Activated CD4-positive, alpha-beta T cell treated with anti-CD3 and anti-CD28 coated beads, Interleukin-2, amount 10 ng/mL, durations not matched to agents 24 days and 14 days (primary cell): Measurements from ENCODE around the gene ZNF850. TPM values are rescaled to one million over a fixed set of nuclear protein-coding genes. Genes with fewer than 3 reads are reported as not detected.
A peak's percentile ranks its signal among the peaks of the same experiment; 100 is the strongest.
"Not testable (repeated sequence)": the region's sequence is repeated elsewhere in the genome, so short reads cannot be mapped to it uniquely, and the experiment has no call there.

Experiments used
- DNase-seq: peaks from one replicate; pipeline ENCODE4 v3.0.0; 2022
- H3K27ac Mint-ChIP-seq: one replicate; pipeline ENCODE4 v1.8.0; 2022; ENCODE audit warnings: mild to moderate bottlenecking, mixed read lengths
- H3K27me3 Mint-ChIP-seq: one replicate; pipeline ENCODE4 v1.8.0; 2022; ENCODE audit warnings: mixed read lengths
- H3K36me3 Mint-ChIP-seq: one replicate; pipeline ENCODE4 v1.8.0; 2022; ENCODE audit warnings: low read depth, mild to moderate bottlenecking, mixed read lengths
- H3K4me1 Mint-ChIP-seq: one replicate; pipeline ENCODE4 v1.8.0; 2021; ENCODE audit warnings: mixed read lengths
- H3K4me3 Mint-ChIP-seq: one replicate; pipeline ENCODE4 v1.8.0; 2022; ENCODE audit warnings: mild to moderate bottlenecking, moderate library complexity, mixed read lengths
- H3K9me3 Mint-ChIP-seq: one replicate; pipeline ENCODE4 v1.8.0; 2021; ENCODE audit warnings: mixed read lengths
- intact Hi-C: fragments of 100-400 bp; cut with micrococcal nuclease; formaldehyde crosslinking; loops from one replicate; pipeline ENCODE4 v1.15.1; 2023
- total RNA-seq: library from RNA; stranded (reverse); gene quantifications from 2 replicates; pipeline ENCODE4 v1.2.3, GENCODE V29; 2022

Gene ZNF850
- total RNA-seq: 3.2 and 3.8 TPM in 2 replicates

DNA sequence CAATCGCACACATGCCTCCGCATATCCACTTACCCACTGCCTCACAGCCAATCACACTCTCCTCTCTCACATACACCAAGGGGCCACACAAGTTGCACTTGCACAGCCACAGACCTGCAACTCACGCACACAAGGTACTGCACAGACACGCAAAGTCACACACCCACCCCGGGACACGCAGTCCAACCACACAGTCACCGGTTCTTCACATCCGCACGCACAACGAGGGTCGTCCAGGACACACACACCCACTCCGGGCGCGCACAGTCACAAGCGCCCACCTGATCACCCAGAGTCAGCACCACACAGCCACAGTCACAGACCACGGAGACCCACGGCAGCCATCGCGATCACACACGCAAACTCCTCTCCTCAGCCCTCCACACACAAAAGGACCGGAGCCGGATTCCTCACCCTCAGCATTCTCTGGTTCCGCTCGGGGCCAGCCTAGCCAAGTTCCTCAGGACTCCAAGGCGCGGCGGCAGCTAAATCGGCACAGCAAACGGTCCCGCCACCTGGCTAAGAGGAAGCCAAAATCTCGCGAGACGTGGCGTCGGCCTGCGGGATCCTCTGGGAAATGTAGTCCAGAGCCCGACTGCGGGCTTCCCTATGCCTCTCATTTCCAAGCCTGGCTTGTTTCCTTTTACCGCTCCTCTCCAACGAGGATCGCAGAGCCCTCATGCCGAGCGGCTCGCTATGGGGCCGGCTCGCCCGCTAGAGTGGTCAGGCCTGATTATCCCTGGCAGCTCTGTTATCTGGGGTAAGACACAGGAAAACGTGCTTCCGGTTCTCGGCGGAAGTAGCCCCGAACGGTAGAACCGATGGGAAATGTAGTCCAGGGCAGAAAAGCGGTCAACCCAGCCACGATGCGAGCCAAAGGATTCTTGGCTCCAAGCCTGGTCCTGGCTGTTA lies at the start of gene ZNF850:
ZNF850 (minus strand) TSS at position 497 of the 912 bp plus-strand sequence. CDS start 10,201 bp downstream, outside the sequence.
- peaks cover 21% of the 10 kb centered on the region for H3K4me1 Mint-ChIP-seq
- H3K27me3 Mint-ChIP-seq: no peaks in the 10 kb centered on the region
- DNase-seq: peak; percentile 98
- peaks cover 10% of the 10 kb centered on the region for H3K9me3 Mint-ChIP-seq
- H3K27ac Mint-ChIP-seq: peak within 1 kb of the TSS; percentile 89
- intact Hi-C loops: loop anchor here (1.0 to 10.0 kb wide), 14 partner anchors 25 to 695 kb away; partner anchors contain the start of genes ZFP14, ZNF146, ZNF260 and ZNF345
- peak within 1 kb of the TSS; percentile 95 for H3K4me3 Mint-ChIP-seq
- peaks cover 39% of the 10 kb centered on the region for H3K36me3 Mint-ChIP-seq

GRCh38 chr19:36821758-36822157 lies 49.2 kb upstream of the ZNF850 start:
- Mint-ChIP-seq H3K4me1 (no peaks in the 10 kb centered on the region), H3K36me3 (peaks cover 72% of the 10 kb centered on the region)

GRCh38 chr19:36819130-36819630 lies 46.6 kb upstream of the ZNF850 start:
- no peaks in the 10 kb centered on the region for H3K4me1 Mint-ChIP-seq
- H3K27me3 Mint-ChIP-seq: no peaks in the 10 kb centered on the region
- H3K27ac Mint-ChIP-seq: no peak overlapping the region
- DNase-seq: no peak
- H3K9me3 Mint-ChIP-seq: peaks cover 14% of the 10 kb centered on the region
- intact Hi-C loops: no loop called here
- H3K4me3 Mint-ChIP-seq: no peak overlapping the region
- peaks cover 50% of the 10 kb centered on the region for H3K36me3 Mint-ChIP-seq

More at GRCh38 chr19:36821758-36822157, 49.2 kb upstream of the ZNF850 start:
- no peak overlapping the region for H3K27ac Mint-ChIP-seq
- H3K27me3 Mint-ChIP-seq: no peaks in the 10 kb centered on the region
- H3K4me3 Mint-ChIP-seq: no peak overlapping the region
- peaks cover 25% of the 10 kb centered on the region for H3K9me3 Mint-ChIP-seq
- intact Hi-C loops: no loop called here
- no peak for DNase-seq

DNA sequence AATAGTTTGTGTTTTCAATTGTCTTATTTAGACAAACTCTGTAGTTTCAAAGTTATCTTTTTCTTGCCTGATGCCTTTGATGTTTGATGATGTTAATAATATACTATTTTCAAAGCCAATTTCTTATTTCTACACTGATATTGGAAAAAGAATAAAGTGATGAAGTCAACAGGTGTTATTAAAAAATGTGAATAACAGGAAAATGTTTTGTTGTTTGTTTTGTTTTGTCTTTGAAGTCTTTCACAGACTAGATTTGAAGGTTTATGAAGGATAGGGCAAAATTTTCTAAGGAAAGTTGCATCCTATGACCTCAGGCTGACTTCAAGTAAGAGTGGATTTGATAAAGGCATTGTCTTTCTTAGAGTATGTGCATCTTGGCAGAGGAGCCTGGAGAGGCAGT lies 34.4 kb upstream of the ZNF850 start:
- no peak for DNase-seq
- Mint-ChIP-seq H3K27me3 (no peaks in the 10 kb centered on the region), H3K9me3 (peaks cover 36% of the 10 kb centered on the region), H3K4me3 (no peak overlapping the region), H3K27ac (no peak overlapping the region), H3K4me1 (no peaks in the 10 kb centered on the region), H3K36me3 (peaks cover 16% of the 10 kb centered on the region)
- intact Hi-C loops: no loop called here

GRCh38 chr19:36805364-36805763 lies 32.8 kb upstream of the ZNF850 start:
- Mint-ChIP-seq H3K4me1 (no peaks in the 10 kb centered on the region), H3K9me3 (peaks cover 26% of the 10 kb centered on the region), H3K27ac (no peak overlapping the region), H3K36me3 (peaks cover 18% of the 10 kb centered on the region), H3K27me3 (no peaks in the 10 kb centered on the region), H3K4me3 (no peak overlapping the region)
- intact Hi-C loops: no loop called here
- DNase-seq: no peak

DNA sequence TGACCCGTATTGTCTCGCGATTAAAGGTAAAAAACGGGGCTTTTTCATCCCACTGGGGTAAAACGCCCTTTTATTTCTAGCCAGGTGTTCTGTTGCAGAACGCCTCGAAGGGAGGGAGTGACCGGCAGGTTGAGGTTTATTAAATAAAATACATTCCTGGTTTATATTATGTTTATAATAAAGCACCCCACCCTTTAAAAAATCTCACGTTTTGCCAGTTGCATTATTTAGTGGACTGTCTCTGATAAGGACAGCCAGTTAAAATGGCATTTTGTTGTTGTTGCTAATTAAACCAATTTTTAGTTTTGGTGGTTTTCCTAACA lies 25.1 kb upstream of the ZNF850 start:
- Mint-ChIP-seq H3K36me3 (peaks cover 24% of the 10 kb centered on the region), H3K4me3 (peak overlapping the region; percentile 88), H3K9me3 (peaks cover 14% of the 10 kb centered on the region), H3K4me1 (peaks cover 3% of the 10 kb centered on the region), H3K27ac (peak overlapping the region; percentile 91), H3K27me3 (no peaks in the 10 kb centered on the region)
- DNase-seq: no peak
- intact Hi-C loops: loop anchor here (1.0 kb wide), 3 partner anchors 25 to 53 kb away; partner anchors contain the start of genes ZNF345, ZNF790 and ZNF850

- Mint-ChIP-seq H3K36me3 (peaks cover 27% of the 10 kb centered on the region), H3K9me3 (peaks cover 20% of the 10 kb centered on the region), H3K4me1 (peaks cover 3% of the 10 kb centered on the region), H3K4me3 (peak overlapping the region; percentile 88), H3K27ac (peak overlapping the region; percentile 91), H3K27me3 (no peaks in the 10 kb centered on the region)
- DNase-seq: no peak
- intact Hi-C loops: no loop called here
These were observed 24.0 kb upstream of the ZNF850 start for GRCh38 chr19:36796714-36796992.

DNA sequence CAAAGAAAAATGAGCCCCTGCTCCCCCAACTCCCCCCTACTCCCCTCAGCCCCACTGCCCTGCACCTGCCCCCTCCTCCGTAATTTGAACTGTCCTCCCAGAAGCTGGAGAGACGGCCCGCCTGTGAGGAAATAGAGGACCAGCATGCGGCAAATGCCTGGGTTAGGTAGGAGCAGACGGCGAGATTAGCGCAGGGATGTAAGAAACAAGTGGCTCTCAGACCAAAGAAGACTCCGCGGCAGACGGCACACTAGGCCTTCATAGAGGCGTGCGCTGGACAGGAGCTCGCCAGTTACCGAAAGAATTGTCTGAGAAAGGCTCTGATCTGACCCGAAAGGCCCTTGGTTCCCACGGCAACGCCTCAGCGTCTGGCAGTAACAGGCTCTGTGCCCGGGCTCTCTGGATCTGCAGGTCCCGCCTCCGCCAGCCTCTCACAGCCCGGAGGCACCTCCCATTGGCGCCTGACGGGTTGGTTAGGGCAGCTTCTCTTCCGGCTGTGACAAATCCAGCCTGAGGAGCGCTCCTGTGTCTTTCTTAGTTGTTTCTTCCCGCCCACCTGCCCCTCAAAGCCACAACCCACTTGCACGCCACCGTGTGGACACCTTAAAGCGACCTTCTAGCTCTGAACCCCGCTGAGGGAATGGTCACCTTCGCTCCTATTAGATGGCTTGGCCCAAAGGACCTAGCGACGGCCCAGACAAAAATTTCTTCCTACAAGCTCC lies 19.0 kb upstream of the ZNF850 start:
- peaks cover 29% of the 10 kb centered on the region for H3K9me3 Mint-ChIP-seq
- H3K4me3 Mint-ChIP-seq, H3K27me3 Mint-ChIP-seq, H3K4me1 Mint-ChIP-seq, DNase-seq, intact Hi-C loops, H3K27ac Mint-ChIP-seq: not testable (repeated sequence)
- H3K36me3 Mint-ChIP-seq: peaks cover 10% of the 10 kb centered on the region

DNA sequence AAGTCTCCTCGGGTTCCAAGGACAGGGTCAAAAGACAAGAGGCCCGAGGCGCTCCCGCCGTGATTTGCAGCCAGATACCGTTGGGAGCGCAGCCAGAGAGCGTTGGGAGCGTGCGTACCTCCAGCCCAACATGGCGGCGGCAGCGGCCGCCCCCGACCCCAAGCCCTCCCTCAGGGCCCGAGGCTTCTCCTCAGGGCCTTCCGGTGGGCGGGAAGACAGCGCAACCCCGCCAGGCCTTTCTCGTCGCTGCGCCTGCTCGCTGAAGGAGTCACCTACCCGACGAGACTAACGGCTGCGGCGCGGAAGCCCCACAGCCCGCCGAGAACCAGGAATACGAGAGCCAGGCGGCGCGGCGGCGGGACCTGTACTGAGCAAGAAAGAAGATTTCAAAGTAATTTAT lies 3.2 kb upstream of the ZNF850 start:
- H3K9me3 Mint-ChIP-seq: peaks cover 19% of the 10 kb centered on the region

DNA sequence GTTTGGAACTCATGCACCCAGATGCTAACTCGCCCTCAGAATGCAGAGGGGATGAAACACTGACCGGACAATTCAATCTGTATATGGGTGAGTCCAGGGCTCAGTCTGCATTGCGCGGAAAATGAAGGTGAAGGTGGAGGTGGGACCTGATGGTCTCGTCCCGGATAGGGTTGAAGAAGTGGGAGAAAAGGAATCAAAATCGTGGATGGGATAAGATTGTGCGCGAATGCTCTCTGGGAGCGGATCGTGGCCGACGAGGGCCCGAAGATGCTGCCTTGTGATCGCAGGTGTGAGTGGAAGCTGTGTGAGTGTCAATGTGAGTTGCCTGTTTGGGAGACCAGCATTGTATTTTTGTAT lies 594 bp upstream of the ZNF850 start:
- intact Hi-C loops: loop anchor here (1.0 to 10.0 kb wide), 7 partner anchors 107 to 694 kb away; partner anchors contain the start of genes ZNF146, ZNF382, ZNF383 and ZNF461
- H3K4me3 Mint-ChIP-seq: peak overlapping the region; percentile 95
- H3K4me1 Mint-ChIP-seq: peaks cover 21% of the 10 kb centered on the region
- no peak for DNase-seq
- H3K36me3 Mint-ChIP-seq: peaks cover 42% of the 10 kb centered on the region
- peak overlapping the region; percentile 89 for H3K27ac Mint-ChIP-seq
- no peaks in the 10 kb centered on the region for H3K27me3 Mint-ChIP-seq
- peaks cover 10% of the 10 kb centered on the region for H3K9me3 Mint-ChIP-seq

More for the DNA sequence above, 3.2 kb upstream of the ZNF850 start:
- no peak for DNase-seq
- no peak overlapping the region for H3K27ac Mint-ChIP-seq
- H3K4me3 Mint-ChIP-seq: no peak overlapping the region
- H3K4me1 Mint-ChIP-seq: peaks cover 21% of the 10 kb centered on the region
- intact Hi-C loops: loop anchor here (10.0 kb wide), 1 partner anchor 561 kb away; the partner anchor contains the start of genes ZNF146 and ZNF565
- H3K27me3 Mint-ChIP-seq: no peaks in the 10 kb centered on the region
- H3K36me3 Mint-ChIP-seq: peaks cover 30% of the 10 kb centered on the region

- peak overlapping the region; percentile 89 for H3K27ac Mint-ChIP-seq
- H3K27me3 Mint-ChIP-seq: no peaks in the 10 kb centered on the region
- peak; percentile 81 for DNase-seq
- intact Hi-C loops: loop anchor here (1.0 to 10.0 kb wide), 13 partner anchors 26 to 696 kb away; partner anchors contain the start of genes ZFP14, ZNF146, ZNF260 and ZNF345
- peak overlapping the region; percentile 95 for H3K4me3 Mint-ChIP-seq
- H3K9me3 Mint-ChIP-seq: peaks cover 10% of the 10 kb centered on the region
- peaks cover 21% of the 10 kb centered on the region for H3K4me1 Mint-ChIP-seq
- peaks cover 40% of the 10 kb centered on the region for H3K36me3 Mint-ChIP-seq
These were observed 1.1 kb downstream of the ZNF850 start for GRCh38 chr19:36771261-36772231.

DNA sequence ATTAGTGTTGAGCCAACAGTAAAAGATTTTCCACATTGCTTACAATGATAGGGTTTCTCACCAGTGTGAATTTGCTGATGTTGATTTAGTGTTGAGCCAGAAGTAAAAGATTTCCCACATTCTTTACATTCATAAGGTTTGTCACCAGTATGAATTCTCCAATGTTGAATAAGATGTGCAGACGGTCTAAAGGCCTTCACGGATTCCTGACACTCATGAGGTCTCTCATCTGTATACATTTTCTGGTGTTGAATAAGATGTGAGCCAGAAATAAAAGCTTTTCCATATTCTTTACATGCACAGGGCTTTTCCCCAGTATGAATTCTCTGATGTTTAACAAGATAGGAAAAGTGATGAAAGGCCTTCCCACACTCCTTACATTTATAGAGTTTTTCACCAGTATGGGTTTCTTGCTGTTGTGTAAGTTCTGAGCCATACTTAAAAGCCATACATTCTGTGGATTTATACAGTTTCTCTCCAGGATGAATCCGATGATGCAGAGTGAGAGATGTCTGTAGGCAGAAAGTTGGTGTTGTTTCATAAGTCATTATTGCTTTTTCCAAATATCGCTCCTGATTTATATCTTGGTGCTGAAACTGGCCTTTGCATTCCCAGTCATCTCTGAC lies 22.4 kb downstream of the ZNF850 start:
- Mint-ChIP-seq H3K9me3 (peaks cover 32% of the 10 kb centered on the region), H3K36me3 (peaks cover 90% of the 10 kb centered on the region), H3K27me3 (no peaks in the 10 kb centered on the region), H3K4me3 (no peak overlapping the region), H3K4me1 (no peaks in the 10 kb centered on the region), H3K27ac (no peak overlapping the region)
- no peak for DNase-seq
- intact Hi-C loops: no loop called here

- intact Hi-C loops, H3K4me3 Mint-ChIP-seq, H3K4me1 Mint-ChIP-seq, DNase-seq, H3K27me3 Mint-ChIP-seq, H3K27ac Mint-ChIP-seq: not testable (repeated sequence)
- peaks cover 32% of the 10 kb centered on the region for H3K9me3 Mint-ChIP-seq
- peaks cover 89% of the 10 kb centered on the region for H3K36me3 Mint-ChIP-seq
These were observed 23.0 kb downstream of the ZNF850 start for GRCh38 chr19:36749613-36750012.
